Mesenchymal stem cell (in vitro differentiated cells and primary cell): Measurements from ENCODE around the gene PCYOX1L.

Experiments used
- DNase-seq: peaks from one replicate; pipeline ENCODE4 v3.0.0-alpha.2; 2013
- H2AFZ ChIP-seq: one replicate; pipeline ENCODE4 v1.6.1; 2013; ENCODE audit warnings: low read depth, mild to moderate bottlenecking, control low read depth, inconsistent platforms, low read length, moderate library complexity
- H2AK5ac ChIP-seq: 2 replicates; pipeline ENCODE4 v1.6.1; 2013; ENCODE audit warnings: low read length, moderate library complexity, mild to moderate bottlenecking, inconsistent platforms; ENCODE audit not compliant: severe bottlenecking
- H2BK120ac ChIP-seq: one replicate; pipeline ENCODE4 v1.6.1; 2013; ENCODE audit warnings: low read depth, mild to moderate bottlenecking, inconsistent platforms, low read length, moderate library complexity
- H2BK12ac ChIP-seq, 2 experiments: one replicate each; pipeline ENCODE4 v1.6.1; 2013; ENCODE audit warnings: inconsistent platforms in 2 of 2, low read length in 2 of 2, mild to moderate bottlenecking in 2 of 2, moderate library complexity in 2 of 2, control low read depth in 1 of 2
- H2BK15ac ChIP-seq: one replicate; pipeline ENCODE4 v1.6.1; 2013; ENCODE audit warnings: mild to moderate bottlenecking, low read depth, inconsistent platforms; ENCODE audit not compliant: poor library complexity, severe bottlenecking
- H2BK5ac ChIP-seq: 2 replicates; pipeline ENCODE4 v1.6.1; 2013; ENCODE audit warnings: low read depth, mild to moderate bottlenecking, low read length, control low read depth, inconsistent platforms; ENCODE audit not compliant: poor library complexity, severe bottlenecking
- H3K14ac ChIP-seq, 2 experiments: one replicate each; pipeline ENCODE4 v1.6.1; 2013; ENCODE audit warnings: inconsistent platforms in 2 of 2, low read length in 2 of 2, control low read depth in 1 of 2, mild to moderate bottlenecking in 1 of 2, moderate library complexity in 1 of 2
- H3K18ac ChIP-seq, 2 experiments: one replicate each; pipeline ENCODE4 v1.6.1; 2013; ENCODE audit warnings: inconsistent platforms in 2 of 2, low read length in 2 of 2, control low read depth in 1 of 2, low read depth in 1 of 2, mild to moderate bottlenecking in 1 of 2
- H3K23ac ChIP-seq, 2 experiments: one replicate each; pipeline ENCODE4 v1.6.1; 2013; ENCODE audit warnings: inconsistent platforms in 2 of 2, low read length in 2 of 2, mild to moderate bottlenecking in 2 of 2, moderate library complexity in 2 of 2, control low read depth in 1 of 2
- H3K27ac ChIP-seq: 2 replicates; pipeline ENCODE4 v1.5.1; 2013; ENCODE audit warnings: mild to moderate bottlenecking, moderate library complexity, low read length, control low read depth, inconsistent platforms; ENCODE audit not compliant: poor library complexity, severe bottlenecking
- H3K27me3 ChIP-seq, 2 experiments: 2 replicates each; pipeline versions ENCODE4 v1.6.1 to v1.7.0; 2013; ENCODE audit warnings: low read length in 2 of 2, mild to moderate bottlenecking in 2 of 2, moderate library complexity in 2 of 2, control low read depth in 1 of 2, inconsistent platforms in 1 of 2; ENCODE audit not compliant: control insufficient read depth in 1 of 2, insufficient read depth in 1 of 2
- H3K36me3 ChIP-seq, 2 experiments: 2 replicates each; pipeline versions ENCODE4 v1.6.1 to v1.7.0; 2013; ENCODE audit warnings: low read length in 2 of 2, control low read depth in 1 of 2, inconsistent platforms in 1 of 2, low read depth in 1 of 2, mild to moderate bottlenecking in 1 of 2; ENCODE audit not compliant: insufficient read depth in 2 of 2, control insufficient read depth in 1 of 2
- H3K4ac ChIP-seq, 2 experiments: one replicate each; pipeline ENCODE4 v1.6.1; 2013; ENCODE audit warnings: inconsistent platforms in 2 of 2, low read length in 2 of 2, mild to moderate bottlenecking in 2 of 2, moderate library complexity in 2 of 2, control low read depth in 1 of 2, low read depth in 1 of 2
- H3K4me1 ChIP-seq: 2 replicates; pipeline ENCODE4 v1.6.1; 2013; ENCODE audit warnings: low read depth, low read length, control low read depth; ENCODE audit not compliant: control insufficient read depth, insufficient read depth
- H3K4me2 ChIP-seq: 2 replicates; pipeline ENCODE4 v1.6.1; 2013; ENCODE audit warnings: low read length, mild to moderate bottlenecking, inconsistent platforms; ENCODE audit not compliant: poor library complexity, severe bottlenecking
- H3K4me3 ChIP-seq, 2 experiments: 2 replicates each; pipeline versions ENCODE4 v1.5.1 to v1.7.0; 2013; ENCODE audit warnings: low read length in 2 of 2, mild to moderate bottlenecking in 2 of 2, control low read depth in 1 of 2, low read depth in 1 of 2; ENCODE audit not compliant: insufficient read depth in 1 of 2
- H3K79me1 ChIP-seq: replicated peaks from 2 replicates; pipeline ENCODE4 v1.6.1; 2013; ENCODE audit warnings: mild to moderate bottlenecking, control low read depth, low read length, inconsistent platforms; ENCODE audit not compliant: poor library complexity, severe bottlenecking
- H3K9ac ChIP-seq: 2 replicates; pipeline ENCODE4 v1.7.0; 2013; ENCODE audit warnings: mild to moderate bottlenecking, low read length, moderate library complexity
- H3K9me3 ChIP-seq: 2 replicates; pipeline ENCODE4 v1.7.0; 2013; ENCODE audit warnings: mild to moderate bottlenecking, low read length; ENCODE audit not compliant: control insufficient read depth
- H4K8ac ChIP-seq: one replicate; pipeline ENCODE4 v1.6.1; 2013; ENCODE audit warnings: inconsistent platforms, mild to moderate bottlenecking, low read length, moderate library complexity
- H4K91ac ChIP-seq: one replicate; pipeline ENCODE4 v1.6.1; 2013; ENCODE audit warnings: mild to moderate bottlenecking, low read length, inconsistent platforms
- WGBS: methylation state at CpG from one replicate; pipeline ENCODE4 v1.1.7; 2013; ENCODE audit warnings: mixed read lengths; 5-methylcytosine and 5-hydroxymethylcytosine counted together

Gene PCYOX1L

GRCh38 chr5:149414405-149415065, 56.7 kb downstream of the PCYOX1L start:
- peaks cover 0 to 30% of the 10 kb centered on the region in 2 experiments for H3K36me3 ChIP-seq
- H3K9me3 ChIP-seq = no peaks in the 10 kb centered on the region
- H2BK15ac ChIP-seq = peak overlapping the region; percentile 36
- peak overlapping the region; percentile 96 for H4K8ac ChIP-seq
- H3K4me2 ChIP-seq = no peak overlapping the region
- peak overlapping the region in 1 of 2 experiments; percentile 16 for H3K4me3 ChIP-seq
- H2AFZ ChIP-seq = no peak overlapping the region
- H3K4ac ChIP-seq = peak overlapping the region; percentile 42 to 93
- peak overlapping the region; percentile 93 for H3K27ac ChIP-seq
- peaks cover 55% of the 10 kb centered on the region for H3K4me1 ChIP-seq
- peaks cover 19% of the 10 kb centered on the region for H3K79me1 ChIP-seq
- peak overlapping the region in 1 of 2 experiments; percentile 9 for H3K23ac ChIP-seq
- H3K27me3 ChIP-seq = no peaks in the 10 kb centered on the region
- no peak overlapping the region for H3K9ac ChIP-seq
- H2BK120ac ChIP-seq = peak overlapping the region; percentile 94
- peak overlapping the region; percentile 15 to 95 for H3K18ac ChIP-seq
- H2BK12ac ChIP-seq = peak overlapping the region; percentile 82 to 96
- DNase-seq = peak; percentile 89
- peak overlapping the region; percentile 97 for H4K91ac ChIP-seq
- peak overlapping the region; percentile 51 for H2BK5ac ChIP-seq
- H3K14ac ChIP-seq = peak overlapping the region in 1 of 2 experiments; percentile 73
- 23% methylated on average over 5 of the region's 7 CpGs for WGBS
- H2AK5ac ChIP-seq = peak overlapping the region; percentile 19

DNA sequence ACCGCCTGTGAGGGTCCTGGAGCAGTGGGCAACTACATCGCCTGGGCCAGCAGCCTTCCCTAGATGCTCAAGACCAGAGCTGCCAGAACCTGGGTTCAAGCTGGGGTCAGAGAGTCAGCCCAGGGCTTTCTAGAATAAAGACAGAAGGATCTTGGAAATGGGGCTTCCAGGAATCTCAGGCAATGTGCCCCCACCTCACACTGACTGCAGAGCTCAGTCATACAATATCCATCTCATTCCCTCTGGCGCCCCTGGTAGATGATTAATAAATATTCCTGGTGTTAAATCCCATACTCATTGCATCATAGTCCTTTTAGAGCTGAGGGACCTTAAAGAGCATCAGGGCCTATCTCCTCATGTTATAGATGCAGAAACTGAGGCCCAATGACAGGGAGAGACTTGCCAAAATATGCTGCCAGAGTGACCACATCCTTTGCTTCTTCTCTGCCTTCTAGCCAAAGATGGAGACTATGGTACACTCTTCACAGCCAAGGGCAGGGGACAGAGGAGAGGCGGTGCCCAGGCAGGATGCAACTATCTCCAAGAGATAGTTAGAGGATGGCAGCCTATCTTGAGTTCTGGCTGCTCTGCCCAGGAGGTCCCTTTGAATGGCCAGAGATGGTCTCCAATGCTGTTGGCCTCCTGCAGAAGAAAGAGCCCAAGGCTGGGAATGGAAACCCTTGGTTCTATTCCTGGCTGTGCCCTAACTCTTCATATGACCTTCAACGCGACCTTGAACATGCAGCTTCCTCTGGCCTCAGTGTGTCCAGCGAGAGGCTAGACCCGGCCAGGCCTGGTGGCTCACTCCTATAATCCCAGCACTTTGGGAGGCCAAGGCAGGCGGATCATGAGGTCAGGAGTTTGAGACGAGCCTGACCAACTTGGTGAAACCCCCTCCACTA, 57.5 kb downstream of the PCYOX1L start:
- WGBS = 91% methylated on average over 7 of the region's 10 CpGs
- Histone ChIP-seq H3K14ac (peak overlapping the region in 1 of 2 experiments; percentile 49), H3K9me3 (no peaks in the 10 kb centered on the region), H2BK5ac (peak overlapping the region; percentile 51), H3K27me3 (no peaks in the 10 kb centered on the region), H3K4me1 (peaks cover 60% of the 10 kb centered on the region), H3K18ac (peak overlapping the region; percentile 15 to 72), H3K79me1 (peaks cover 25% of the 10 kb centered on the region), H3K4ac (peak overlapping the region; percentile 42 to 93), H3K9ac (no peak overlapping the region), H3K27ac (peak overlapping the region; percentile 93), H3K4me2 (no peak overlapping the region), H3K23ac (no peak overlapping the region), H4K8ac (peak overlapping the region; percentile 96), H4K91ac (peak overlapping the region; percentile 98), H2BK15ac (peak overlapping the region; percentile 36), H2BK12ac (peak overlapping the region; percentile 93 to 96), H2AFZ (no peak overlapping the region), H2BK120ac (peak overlapping the region; percentile 94), H2AK5ac (peak overlapping the region; percentile 66), H3K4me3 (peak overlapping the region in 1 of 2 experiments; percentile 16), H3K36me3 (peaks cover 0 to 37% of the 10 kb centered on the region in 2 experiments)
- peak; percentile 44 for DNase-seq

- peaks cover 0 to 39% of the 10 kb centered on the region in 2 experiments for H3K36me3 ChIP-seq
- peak overlapping the region; percentile 99 for H2BK120ac ChIP-seq
- peak overlapping the region; percentile 31 for H3K27ac ChIP-seq
- peaks cover 24% of the 10 kb centered on the region for H3K79me1 ChIP-seq
- no peaks in the 10 kb centered on the region for H3K27me3 ChIP-seq
- H2AK5ac ChIP-seq = peak overlapping the region; percentile 21
- H3K4ac ChIP-seq = peak overlapping the region in 1 of 2 experiments; percentile 95
- H3K14ac ChIP-seq = no peak overlapping the region
- peak overlapping the region; percentile 94 for H4K8ac ChIP-seq
- H2BK5ac ChIP-seq = no peak overlapping the region
- no peak overlapping the region for H2BK15ac ChIP-seq
- no peak overlapping the region for H2AFZ ChIP-seq
- H3K9ac ChIP-seq = no peak overlapping the region
- 2% methylated on average over 7 of the region's 8 CpGs for WGBS
- peak; percentile 91 for DNase-seq
- H3K4me3 ChIP-seq = no peak overlapping the region
- H3K9me3 ChIP-seq = no peaks in the 10 kb centered on the region
- peak overlapping the region; percentile 9 to 82 for H2BK12ac ChIP-seq
- H3K18ac ChIP-seq = peak overlapping the region; percentile 83 to 90
- no peak overlapping the region for H3K23ac ChIP-seq
- peaks cover 58% of the 10 kb centered on the region for H3K4me1 ChIP-seq
- H4K91ac ChIP-seq = peak overlapping the region; percentile 99
- H3K4me2 ChIP-seq = no peak overlapping the region
These were observed 59.3 kb downstream of the PCYOX1L start for GRCh38 chr5:149416987-149417710.
